NCI-H1092 (cell line): Measurements from ENCODE around the gene SLC9A8.
"Not testable (repeated sequence)": the region's sequence is repeated elsewhere in the genome, so short reads cannot be mapped to it uniquely, and the experiment has no call there.

Source experiments
- DNase-seq: peaks from one replicate; lab custom pipeline; 2025; lab: John Stamatoyannopoulos, UW

Gene SLC9A8

DNA sequence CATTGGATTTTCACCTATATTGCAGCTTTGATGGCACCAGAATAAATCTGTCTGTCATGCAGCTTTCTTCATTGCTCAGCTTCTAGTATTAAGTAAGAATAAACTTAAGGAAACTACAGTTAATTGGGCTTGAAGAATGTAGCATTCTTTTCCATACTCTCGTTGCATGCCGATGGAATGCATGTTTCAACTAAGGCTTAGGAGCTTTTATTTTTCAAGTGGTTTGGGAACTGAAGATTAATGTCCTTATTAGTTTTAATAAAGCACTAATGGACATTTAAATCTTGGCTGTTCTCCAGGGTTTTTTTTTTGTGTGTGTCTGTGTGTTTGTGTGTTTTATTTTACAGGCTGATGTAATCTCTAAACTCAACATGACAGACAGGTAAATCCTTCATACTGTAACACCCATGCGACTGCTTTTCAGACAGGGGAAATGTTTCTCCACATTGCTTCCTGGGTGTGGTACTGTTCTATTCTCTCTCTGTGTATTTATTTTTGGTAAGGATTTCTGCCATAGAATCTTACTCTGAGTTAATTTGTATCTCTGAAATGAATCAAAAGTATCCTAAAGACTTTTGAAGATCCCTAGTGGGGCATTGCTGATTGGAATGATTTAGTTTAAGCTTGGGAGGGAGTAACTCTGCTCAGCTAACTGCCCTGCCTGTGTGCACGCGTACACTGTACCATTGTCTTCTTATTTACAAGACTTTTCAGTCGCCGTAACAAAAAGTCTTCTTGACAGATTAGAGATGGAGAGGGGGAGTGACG lies 38.0 kb downstream of the SLC9A8 start:
- DNase-seq, result no peak

DNA sequence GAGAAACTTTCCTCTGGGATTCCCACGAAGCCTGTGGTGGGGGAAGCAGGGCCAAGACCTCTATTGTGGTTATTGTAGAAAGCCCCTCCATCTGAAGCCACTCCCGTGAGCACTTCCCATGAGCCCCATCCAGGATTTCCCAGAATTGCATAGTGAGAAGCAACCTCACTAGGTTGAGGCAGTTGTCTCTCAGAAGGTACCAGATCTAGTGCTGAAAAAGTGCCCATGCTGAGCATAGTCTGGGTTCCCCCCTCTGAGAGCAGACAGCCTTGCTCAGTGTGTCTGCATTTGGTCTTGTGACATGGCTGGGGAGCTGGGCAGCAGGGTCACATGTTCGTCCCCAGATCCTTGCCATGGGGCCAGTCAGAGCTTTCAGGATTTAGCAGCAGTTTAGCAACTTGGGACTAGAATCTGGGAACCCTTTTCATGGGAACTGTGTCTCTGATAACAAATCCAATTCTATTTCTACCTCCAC lies 38.6 kb downstream of the SLC9A8 start:
- DNase-seq, result no peak

DNA sequence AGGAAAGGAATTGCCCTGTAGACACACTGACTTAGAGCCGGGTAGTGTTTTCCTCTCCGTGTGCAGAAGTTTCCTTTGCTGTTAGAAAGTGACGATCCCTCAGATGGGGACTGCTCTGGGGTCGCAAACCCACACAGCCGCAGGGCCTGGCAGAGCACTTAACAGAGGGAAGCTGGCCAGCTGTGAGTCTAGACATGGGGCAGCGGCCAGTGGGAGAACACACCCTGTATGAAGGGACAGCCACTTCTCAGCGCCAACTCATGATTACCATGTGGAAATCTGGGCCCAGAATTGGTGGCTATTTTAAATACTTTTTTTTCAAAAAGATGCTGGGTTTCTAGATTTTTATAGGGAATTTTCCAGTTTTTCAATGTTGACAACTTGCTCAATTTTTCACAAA lies 39.4 kb downstream of the SLC9A8 start:
- DNase-seq, result no peak

DNA sequence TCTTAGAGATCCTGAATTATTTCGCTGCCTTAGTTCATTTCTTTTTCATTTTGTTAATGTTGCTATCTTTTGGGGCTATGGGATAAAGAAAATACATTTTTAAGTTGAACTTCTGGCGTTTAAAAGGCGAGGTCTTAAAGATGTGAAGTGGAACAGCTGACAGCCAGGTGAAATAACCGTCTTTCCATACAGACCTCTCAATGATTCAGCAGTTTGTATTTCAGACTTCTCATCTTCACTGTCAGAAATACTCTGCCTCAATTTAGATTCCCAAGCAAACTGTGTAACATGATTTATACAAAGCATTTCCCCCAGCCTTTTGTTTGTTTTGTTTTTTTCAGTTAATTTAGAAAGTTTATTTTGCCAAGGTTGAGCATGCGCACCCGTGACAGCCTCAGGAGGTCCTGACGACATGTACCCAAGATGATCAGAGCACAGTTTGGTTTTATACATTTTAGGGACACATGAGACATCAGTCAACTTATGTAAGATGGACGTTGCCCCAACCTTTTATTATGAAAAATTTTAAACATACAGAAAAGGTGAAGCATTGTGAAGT lies 40.0 kb downstream of the SLC9A8 start:
- no peak for DNase-seq

DNA sequence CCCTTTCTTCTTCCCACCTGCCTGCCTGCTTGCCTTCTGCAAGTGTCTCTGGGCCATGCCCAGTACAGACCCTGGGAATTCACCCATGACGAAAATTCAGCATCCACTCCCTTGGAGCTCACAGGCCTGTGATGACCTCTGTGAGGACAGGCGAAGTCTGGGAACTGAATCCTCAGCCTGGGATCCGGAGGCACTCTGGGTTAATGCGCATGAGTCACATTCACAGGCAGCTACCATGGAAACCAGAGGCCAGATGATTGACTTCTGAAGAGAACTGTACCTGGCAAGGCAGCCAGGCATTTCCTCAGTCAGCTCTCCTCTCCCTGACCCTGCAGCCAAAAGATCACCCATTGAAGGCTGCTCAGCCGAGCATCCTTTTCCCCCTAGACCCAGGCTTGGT lies 41.0 kb downstream of the SLC9A8 start:
- no peak for DNase-seq

DNA sequence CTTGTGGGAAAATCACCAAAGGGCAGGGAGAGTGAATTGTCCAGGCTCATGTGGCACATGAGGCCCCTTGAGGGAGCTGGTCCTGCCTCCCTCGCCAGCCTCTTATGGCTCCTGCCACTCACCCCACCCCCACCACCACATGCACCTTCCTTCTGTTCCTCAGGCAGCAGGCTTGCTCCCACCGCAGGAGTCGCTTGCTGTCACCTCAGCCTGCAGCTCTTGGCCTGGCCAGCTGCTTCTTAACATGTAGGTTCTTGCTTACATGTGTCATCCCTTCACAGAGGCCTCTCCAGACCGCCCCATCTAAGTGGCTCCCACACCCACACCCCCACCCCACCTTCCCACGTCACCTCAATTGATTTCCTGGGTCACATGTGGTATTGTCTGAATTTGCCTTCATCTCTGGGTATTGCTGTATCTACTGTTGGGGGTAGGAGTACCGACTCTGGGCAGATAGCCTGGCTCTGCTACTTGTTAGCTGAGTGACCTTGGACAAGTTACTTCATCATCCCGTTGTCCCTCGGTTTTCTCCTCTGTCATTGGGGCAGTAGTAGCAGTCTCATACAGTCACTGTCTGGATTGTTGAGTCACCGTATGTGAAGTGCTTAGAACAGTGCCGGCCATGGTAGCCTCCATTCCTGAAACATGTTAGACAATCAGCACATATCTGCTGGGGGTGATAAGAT lies 41.7 kb downstream of the SLC9A8 start:
- no peak for DNase-seq

DNA sequence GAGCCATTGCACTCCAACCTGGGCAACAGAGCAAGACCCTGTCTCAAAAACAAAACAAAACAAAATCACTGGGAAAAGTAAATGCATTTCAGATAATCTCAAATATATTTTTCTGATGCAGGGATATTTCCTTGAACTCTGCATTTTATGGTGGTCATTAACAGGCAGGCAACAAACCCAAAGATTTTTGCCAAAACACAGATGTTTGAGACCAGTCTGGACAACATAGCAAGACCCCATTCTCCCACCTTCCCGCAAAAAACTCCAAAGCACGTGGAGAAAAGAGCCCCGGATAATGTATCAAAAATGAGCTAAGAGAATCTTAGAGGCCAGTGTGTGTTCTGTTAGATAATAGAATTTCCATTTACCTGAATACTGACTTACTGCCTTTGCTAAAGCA lies 44.3 kb downstream of the SLC9A8 start:
- no peak for DNase-seq

DNA sequence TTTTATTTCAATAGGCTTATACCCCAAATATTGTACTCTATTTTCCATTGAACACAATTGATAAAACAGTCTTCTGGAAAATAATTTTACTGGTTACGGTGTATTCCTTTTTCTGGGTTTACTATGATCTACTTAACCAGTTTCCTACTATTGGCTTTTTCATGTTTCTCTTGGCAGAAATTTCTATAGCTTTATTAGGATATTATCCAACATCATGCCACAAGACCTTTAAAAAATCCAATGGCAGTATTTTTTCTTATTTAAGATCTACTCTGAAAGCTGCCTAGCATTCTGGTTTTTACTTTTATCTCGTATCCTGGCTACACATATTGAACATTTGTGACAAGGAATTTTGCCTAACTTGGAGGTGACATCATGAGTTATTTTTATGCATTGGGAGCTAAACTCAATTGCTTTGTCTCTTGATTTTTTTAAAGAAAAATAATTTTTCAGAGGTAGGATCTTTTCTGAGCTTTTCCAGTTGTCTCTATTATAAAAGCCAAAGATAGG lies 45.5 kb downstream of the SLC9A8 start:
- DNase-seq, result no peak

DNA sequence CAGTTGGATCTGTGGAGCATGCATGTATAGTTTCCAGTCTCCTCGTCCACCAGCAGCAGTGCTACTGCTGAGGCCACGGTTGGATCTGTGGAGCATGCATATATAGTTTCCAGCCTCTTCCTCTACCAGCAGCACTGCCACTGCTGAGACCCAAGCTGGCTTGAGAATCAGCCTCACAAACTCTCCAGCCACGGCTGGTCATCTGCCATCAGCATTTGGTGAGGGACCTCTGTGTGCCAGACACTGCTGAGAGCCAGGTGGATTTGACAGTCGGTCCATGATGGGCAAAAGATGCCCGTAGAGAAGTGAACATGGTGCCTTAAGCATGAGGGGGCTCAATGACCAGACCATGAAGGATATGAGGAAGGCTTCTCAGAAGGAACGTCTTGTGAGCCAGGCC lies 46.4 kb downstream of the SLC9A8 start:
- DNase-seq, result no peak

DNA sequence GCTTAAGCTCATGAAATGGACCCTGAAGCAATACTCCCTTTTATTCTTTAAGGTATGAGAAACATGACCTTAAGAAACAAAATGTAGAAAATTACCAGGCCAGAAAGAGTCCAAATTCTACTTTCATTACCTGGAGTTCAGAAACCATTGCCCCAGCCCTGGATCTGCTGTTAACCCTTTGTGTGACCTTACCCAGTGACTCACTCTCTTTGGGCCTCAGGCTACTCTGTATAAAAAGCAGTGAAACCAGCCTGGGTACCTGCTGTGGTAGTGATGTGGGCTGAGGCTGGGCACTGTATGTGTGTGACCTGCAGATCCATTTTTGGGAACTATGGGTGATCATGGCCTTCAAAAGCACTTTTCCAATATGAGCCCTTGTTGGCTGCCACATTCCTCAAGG lies 47.2 kb downstream of the SLC9A8 start:
- DNase-seq, result no peak

DNA sequence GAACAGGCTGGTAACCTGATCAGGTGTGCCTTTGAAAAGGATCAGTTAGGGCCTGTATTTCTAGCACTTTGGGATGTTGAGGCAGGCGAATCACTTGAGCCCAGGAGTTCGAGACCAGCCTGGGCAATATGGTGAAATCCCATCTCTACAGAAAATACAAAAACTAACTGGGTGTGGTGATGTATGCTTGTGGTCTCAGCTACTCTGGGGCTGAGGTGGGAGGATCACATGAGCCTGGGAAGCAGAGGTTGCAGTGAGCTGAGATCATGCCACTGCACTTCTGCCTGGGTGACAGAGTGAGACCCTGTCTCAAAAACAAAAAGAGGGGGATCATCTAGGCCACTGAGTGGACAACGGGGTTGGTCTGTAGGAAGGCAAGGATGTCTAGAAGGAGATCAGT lies 48.6 kb downstream of the SLC9A8 start:
- not testable (repeated sequence) for DNase-seq

DNA sequence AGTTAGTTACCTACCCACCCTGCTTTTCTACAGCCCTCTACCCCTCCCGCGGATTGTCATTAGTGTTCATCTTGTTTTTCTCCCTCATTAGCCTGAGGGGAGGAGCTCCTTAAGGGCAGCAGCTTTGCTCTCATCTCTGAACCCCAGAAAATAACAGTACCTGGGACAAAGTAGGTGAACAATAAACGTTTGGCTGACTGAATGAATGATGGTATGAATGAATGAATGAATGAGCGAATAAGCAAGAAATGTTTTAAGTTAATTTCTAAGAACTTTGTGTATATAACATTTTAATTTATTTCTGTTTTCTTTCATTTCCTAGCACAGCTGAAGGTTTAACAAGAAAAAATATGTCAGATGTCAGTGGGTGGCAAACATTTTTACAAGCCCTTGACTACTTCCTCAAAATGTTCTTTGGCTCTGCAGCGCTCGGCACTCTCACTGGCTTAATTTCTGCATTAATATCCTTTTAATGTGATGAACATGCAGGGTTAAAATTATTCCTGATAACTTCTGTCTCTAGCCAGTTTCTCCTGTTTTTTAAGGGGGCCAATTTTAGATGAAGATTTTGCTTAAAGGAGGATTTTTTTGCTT lies 50.1 kb downstream of the SLC9A8 start:
- DNase-seq, result no peak

DNA sequence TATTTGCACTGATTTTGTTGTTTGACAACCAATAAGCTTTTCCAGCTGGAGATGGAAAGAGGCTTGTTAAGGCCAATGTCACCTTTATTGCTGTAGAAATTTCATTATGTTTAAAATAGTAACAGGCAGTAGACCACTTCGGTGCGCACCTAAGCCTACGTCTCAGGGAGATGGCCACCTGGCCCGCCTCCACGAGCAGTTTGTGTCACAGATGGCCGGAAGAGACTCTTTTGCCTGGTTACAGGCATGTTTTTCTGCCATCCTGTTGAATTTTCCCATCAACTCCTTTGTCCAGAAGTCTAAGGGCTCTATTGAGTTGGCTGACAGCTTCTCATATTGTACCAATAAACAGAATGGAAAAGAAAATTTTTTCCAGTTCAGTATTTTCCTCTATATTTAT lies 51.0 kb downstream of the SLC9A8 start:
- no peak for DNase-seq

DNA sequence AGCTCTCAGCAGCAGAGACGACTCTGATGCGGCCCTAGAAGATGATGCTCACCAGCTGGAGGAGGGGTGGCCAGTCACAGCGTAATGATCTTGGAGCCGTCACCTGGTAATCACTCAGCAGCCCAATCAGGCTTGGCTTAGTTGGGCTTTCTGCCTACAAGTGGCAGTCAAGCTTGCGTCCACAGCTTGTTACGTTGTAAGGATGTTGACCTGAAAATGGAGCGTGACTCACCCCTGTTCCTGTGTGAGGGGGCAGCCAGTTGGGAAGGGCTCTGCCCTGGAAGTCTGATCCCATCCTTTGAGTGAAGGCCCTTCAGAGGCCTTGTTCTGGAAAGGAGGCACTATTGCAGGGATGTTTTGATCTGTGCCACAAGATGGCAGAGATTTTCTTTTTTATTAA lies 52.9 kb downstream of the SLC9A8 start:
- no peak for DNase-seq

DNA sequence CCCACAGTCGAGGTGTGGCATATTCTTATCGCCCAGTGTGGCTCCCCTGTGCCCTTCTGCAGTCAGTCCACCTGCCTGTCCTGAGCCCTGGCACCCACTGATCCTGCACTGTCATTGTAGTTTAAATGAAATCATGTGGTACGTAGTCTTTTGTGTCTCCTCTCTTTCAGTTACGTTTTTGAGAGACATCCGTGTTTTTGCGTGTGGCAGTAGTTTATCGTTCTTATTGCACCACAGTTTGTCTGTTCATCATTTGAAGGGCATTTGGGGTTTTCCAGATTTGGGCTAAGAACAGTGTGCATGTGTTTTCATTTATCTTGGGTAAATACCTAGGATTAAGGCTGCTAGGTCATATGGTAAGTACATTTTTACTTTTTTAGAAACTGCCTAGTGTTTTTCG lies 53.4 kb downstream of the SLC9A8 start:
- no peak for DNase-seq

DNA sequence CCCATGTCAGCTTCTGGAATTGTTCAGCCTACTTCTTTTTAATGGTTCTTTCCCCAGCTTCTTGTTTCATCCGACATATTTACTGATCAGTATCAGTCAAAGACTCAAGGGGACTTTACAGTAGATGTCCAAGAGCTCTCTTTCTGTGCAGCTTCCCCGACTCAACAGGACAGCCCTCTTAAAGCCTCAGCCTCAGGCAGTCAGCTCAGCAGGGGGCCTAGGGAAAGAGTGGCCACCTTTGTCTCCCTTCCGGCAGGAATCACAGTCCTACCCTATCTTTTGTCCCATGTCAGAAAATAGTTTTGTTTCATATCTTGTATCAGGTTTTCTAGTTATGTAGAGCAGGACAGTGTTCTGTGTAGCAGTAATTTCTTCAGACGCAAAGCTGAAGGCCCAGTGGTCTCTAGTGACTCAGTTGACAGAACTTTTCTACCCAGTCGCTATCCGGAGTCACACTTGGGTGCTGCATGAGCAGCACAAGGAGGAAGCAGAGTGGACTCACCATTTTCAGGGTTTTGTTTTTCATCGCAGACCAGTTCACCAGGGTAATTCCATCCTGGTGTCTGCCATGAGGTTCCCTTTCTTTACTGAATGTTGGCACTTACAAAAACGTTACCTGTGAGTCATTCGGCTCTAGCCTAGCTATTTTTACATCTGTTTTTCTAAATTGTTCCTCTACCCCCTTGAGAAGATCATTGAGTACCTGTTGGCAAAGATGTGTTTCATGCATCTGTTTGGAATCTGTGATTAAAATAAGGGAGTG lies 55.0 kb downstream of the SLC9A8 start:
- DNase-seq, result no peak

DNA sequence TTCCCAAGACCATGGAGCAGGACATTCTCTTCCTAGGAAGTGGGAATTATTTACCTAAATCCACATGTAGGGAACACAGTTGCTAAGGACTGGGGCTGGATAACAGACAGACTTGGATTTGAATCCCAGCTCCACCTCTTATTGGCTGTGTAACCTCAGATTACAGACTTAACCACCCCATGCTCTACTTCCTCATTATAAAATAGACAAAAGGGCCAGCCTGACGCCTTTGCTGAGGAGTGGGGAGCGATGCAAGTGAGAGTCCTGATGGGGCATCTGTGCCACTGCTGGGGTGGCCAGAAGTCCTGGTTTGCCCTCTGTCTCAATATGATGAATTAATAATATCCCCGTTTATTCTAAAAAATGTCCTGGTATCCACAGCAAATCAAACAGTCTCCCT lies 55.9 kb downstream of the SLC9A8 start:
- DNase-seq, result no peak

DNA sequence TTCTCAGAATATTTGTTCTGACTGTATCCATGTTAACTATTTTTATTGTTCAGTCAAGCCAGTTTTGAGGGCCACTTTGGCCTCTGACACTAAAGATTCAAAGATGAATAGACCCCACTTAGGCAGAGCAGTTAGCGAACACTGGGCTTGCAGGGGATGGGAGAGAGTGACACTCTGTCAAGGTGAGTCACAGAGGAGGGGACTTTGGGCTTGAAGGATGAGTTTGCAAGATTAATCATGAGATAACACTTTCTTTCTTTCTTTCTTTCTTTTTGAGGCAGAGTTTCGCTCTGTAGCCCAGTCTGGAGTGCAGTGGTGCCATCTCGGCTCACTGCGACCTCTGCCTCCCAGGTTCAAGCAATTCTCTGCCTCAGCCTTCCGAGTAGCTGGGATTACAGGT lies 56.3 kb downstream of the SLC9A8 start:
- DNase-seq, result no peak

DNA sequence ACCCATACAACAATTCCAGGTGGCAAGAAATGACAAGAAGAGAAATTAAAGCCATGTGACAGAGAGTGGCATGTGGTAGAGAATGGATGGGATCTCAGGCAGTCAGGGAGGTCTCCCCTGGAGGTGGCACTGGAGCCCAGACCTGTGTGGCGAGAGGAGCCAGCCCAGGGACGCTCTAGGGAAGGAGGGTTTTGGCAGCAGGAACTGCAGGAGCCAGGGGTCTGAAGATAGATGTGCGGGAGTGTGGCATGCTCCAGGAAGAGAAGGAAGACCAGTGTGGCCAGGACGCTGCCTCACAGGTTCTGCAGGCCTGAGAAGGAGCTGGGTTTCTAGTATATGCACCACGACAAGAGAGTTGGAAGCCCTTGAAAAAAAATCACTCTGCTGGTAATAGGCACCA lies 57.6 kb downstream of the SLC9A8 start:
- DNase-seq, result no peak

DNA sequence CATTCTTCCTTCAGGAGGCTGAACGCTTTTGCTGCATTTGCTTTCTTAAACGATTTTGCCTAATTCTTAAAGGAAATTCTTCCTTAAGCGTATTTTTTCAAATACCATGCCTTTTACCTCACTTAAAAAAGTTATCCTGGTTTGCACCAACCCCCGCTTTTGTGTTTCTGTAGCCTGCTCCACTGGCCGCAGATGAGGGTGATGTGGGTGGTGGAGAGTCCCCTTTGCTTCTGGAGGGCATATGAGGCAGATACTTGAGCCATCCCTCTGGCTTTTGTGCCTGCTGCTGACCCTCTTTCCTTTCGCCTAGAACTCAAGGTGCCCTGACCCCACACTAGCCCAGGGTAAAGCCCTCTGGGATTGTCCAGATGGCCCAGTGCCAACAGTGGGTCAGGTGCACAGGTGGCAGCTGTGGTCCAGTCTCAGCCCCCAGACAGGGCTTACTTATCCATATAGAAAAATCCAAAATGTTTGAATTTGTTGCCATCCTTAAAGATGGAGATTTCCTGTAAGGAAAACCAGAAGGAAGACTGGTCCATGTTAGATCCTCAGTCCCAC lies 58.8 kb downstream of the SLC9A8 start:
- DNase-seq, result no peak

DNA sequence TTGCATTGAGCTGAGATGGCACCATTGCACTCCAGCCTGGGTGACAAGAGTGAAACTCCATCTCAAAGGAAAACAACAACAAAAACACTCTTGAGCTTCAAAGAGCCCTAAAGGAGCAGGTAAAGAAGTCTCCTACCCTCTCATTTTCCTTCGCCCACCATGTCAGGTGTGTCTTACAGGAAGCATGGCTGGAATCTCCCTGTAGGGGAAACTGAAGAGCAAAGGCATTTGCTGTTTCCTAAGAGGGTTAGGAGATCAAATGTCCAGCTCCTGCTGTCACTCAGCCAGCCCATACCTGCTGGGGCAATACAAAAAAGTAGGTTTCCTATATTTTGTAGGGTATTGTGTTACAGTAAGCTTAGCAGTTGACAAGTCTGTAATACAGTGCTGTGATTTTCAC lies 59.4 kb downstream of the SLC9A8 start:
- no peak for DNase-seq

DNA sequence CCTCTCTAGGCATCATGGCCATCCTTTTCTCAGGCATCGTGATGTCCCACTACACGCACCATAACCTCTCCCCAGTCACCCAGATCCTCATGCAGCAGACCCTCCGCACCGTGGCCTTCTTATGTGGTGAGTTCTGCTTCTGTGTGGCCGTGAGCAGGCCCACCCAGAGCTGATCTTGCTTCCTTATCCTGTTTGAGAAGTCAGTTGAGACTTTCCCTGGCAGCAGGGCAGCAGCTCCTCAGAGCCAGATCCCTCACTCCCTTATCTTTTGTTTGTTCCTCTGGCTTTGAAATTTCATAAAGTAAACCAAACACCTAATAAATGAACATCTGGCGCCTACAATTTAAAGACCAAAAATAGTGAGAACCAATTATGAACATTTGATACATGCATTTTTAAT lies 62.1 kb downstream of the SLC9A8 start:
- no peak for DNase-seq
